ENCODE results near the gene MYO18A. TPM values are rescaled to one million over a fixed set of nuclear protein-coding genes. Genes with fewer than 3 reads are reported as not detected.

The MYO18A gene
- total RNA-seq, 2 donors from 2014 or later, result 34.6 to 80.5 TPM

GRCh38 chr17:29080965-29081364 is 99.2 kb downstream of the MYO18A start:
- TF ChIP-seq CTCF (IDR thresholded peaks at IDR 0.05) (no peak), POLR2A (IDR thresholded peaks at IDR 0.05) (no peak), POLR2AphosphoS5 (IDR thresholded peaks at IDR 0.05) (no peak)
- Histone ChIP-seq H3K4me3 (no peak overlapping the region), H3K9me3 (no peaks in the 10 kb centered on the region), H3K36me3 (peaks cover 0 to 5% of the 10 kb centered on the region in 2 donors), H3K4me1 (replicated peaks) (no peaks in the 10 kb centered on the region), H3K27me3 (replicated peaks; ENCODE audit: insufficient read depth) (no peaks in the 10 kb centered on the region), H3K27ac (no peak overlapping the region)
- intact Hi-C loops (cut with DNase I), result no loop called here
- DNase-seq (ENCODE audit: low spot score), result no peak
- 90% methylated on average over 14 of the region's 14 CpGs for WGBS

- intact Hi-C loops (cut with DNase I), result no loop called here
- Histone ChIP-seq H3K36me3 (no peaks in the 10 kb centered on the region), H3K27me3 (replicated peaks; ENCODE audit: insufficient read depth) (no peaks in the 10 kb centered on the region), H3K4me1 (replicated peaks) (no peaks in the 10 kb centered on the region), H3K27ac (no peak overlapping the region), H3K9me3 (no peaks in the 10 kb centered on the region), H3K4me3 (no peak overlapping the region)
- TF ChIP-seq POLR2A (IDR thresholded peaks at IDR 0.05), result no peak
- TF ChIP-seq POLR2AphosphoS5 (IDR thresholded peaks at IDR 0.05), result no peak
- TF ChIP-seq CTCF (IDR thresholded peaks at IDR 0.05), result no peak
- no peak for DNase-seq (ENCODE audit: low spot score)
- WGBS, result 97% methylated on average over 26 of the region's 33 CpGs
Observed at GRCh38 chr17:29080323-29080722, 99.9 kb downstream of the MYO18A start.

- no peak for DNase-seq (ENCODE audit: low spot score)
- no peak for TF ChIP-seq POLR2AphosphoS5 (IDR thresholded peaks at IDR 0.05)
- no peak for TF ChIP-seq CTCF (IDR thresholded peaks at IDR 0.05)
- no peak for TF ChIP-seq POLR2A (IDR thresholded peaks at IDR 0.05)
- no peak overlapping the region for H3K4me3 ChIP-seq
- no peaks in the 10 kb centered on the region for H3K27me3 ChIP-seq (replicated peaks; ENCODE audit: insufficient read depth)
- WGBS, result 88% methylated on average over 33 of the region's 33 CpGs
- H3K4me1 ChIP-seq (replicated peaks), result no peaks in the 10 kb centered on the region
- H3K9me3 ChIP-seq, result no peaks in the 10 kb centered on the region
- H3K27ac ChIP-seq, result no peak overlapping the region
- no peaks in the 10 kb centered on the region for H3K36me3 ChIP-seq
- intact Hi-C loops (cut with DNase I), result no loop called here
Observed at GRCh38 chr17:29079887-29080286, 100.3 kb downstream of the MYO18A start.

- no peaks in the 10 kb centered on the region for H3K36me3 ChIP-seq
- H3K4me1 ChIP-seq (replicated peaks), result no peaks in the 10 kb centered on the region
- H3K27me3 ChIP-seq (replicated peaks; ENCODE audit: insufficient read depth), result no peaks in the 10 kb centered on the region
- no peak overlapping the region for H3K4me3 ChIP-seq
- no peak overlapping the region for H3K27ac ChIP-seq
- DNase-seq (ENCODE audit: low spot score), result no peak
- 90% methylated on average over 16 of the region's 16 CpGs for WGBS
- no peaks in the 10 kb centered on the region for H3K9me3 ChIP-seq
- no peak for TF ChIP-seq POLR2AphosphoS5 (IDR thresholded peaks at IDR 0.05)
- TF ChIP-seq CTCF (IDR thresholded peaks at IDR 0.05), result no peak
- TF ChIP-seq POLR2A (IDR thresholded peaks at IDR 0.05), result no peak
- intact Hi-C loops (cut with DNase I), result no loop called here
Observed at GRCh38 chr17:29079433-29079832, 100.8 kb downstream of the MYO18A start.

- Histone ChIP-seq H3K36me3 (no peaks in the 10 kb centered on the region), H3K4me3 (no peak overlapping the region), H3K27ac (no peak overlapping the region), H3K9me3 (no peaks in the 10 kb centered on the region), H3K27me3 (replicated peaks; ENCODE audit: insufficient read depth) (no peaks in the 10 kb centered on the region), H3K4me1 (replicated peaks) (no peaks in the 10 kb centered on the region)
- TF ChIP-seq POLR2AphosphoS5 (IDR thresholded peaks at IDR 0.05) (no peak), POLR2A (IDR thresholded peaks at IDR 0.05) (no peak), CTCF (IDR thresholded peaks at IDR 0.05) (no peak)
- 74% methylated on average over 9 of the region's 9 CpGs for WGBS
- intact Hi-C loops (cut with DNase I), result no loop called here
- no peak for DNase-seq (ENCODE audit: low spot score)
Observed at GRCh38 chr17:29078183-29079045, 101.8 kb downstream of the MYO18A start.

Data from prostate gland (tissue), 2 donors.